WTC11 (cell line): ENCODE results near the gene TJAP1.

Experiments
- ATF6 ChIP-seq: sonication (generic); formaldehyde crosslinking; IDR thresholded peaks from 2 replicates; pipeline ENCODE4 v1.8.1; 2023; ENCODE audit warnings: mild to moderate bottlenecking, missing genetic modification reagents
- CREM ChIP-seq: sonication (generic); formaldehyde crosslinking; IDR thresholded peaks from 2 replicates; pipeline ENCODE4 v1.8.1; 2022; ENCODE audit warnings: mild to moderate bottlenecking, missing genetic modification reagents, moderate library complexity
- CTCF ChIP-seq: fragments of 200-600 bp; IDR thresholded peaks from 2 replicates; pipeline ENCODE4 v1.8.0; 2022; ENCODE audit warnings: antibody characterized with exemption
- ETV6 ChIP-seq: sonication (generic); formaldehyde crosslinking; IDR thresholded peaks from 2 replicates; pipeline ENCODE4 v1.8.1; 2022; ENCODE audit warnings: mild to moderate bottlenecking, missing genetic modification reagents
- SP1 ChIP-seq: sonication (generic); formaldehyde crosslinking; conservative IDR thresholded peaks from 2 replicates; pipeline ENCODE4 v1.8.1; 2022; ENCODE audit warnings: missing genetic modification reagents
- ZNF232 ChIP-seq: sonication (generic); formaldehyde crosslinking; IDR thresholded peaks from 2 replicates; pipeline ENCODE4 v1.8.0; 2022; ENCODE audit warnings: mild to moderate bottlenecking, missing genetic modification reagents

- no peak for TF ChIP-seq ATF6 (CRISPR knock-in tag)
- no peak for TF ChIP-seq SP1 (CRISPR knock-in tag)
- TF ChIP-seq CTCF = peak; percentile 90
- no peak for TF ChIP-seq ETV6
- TF ChIP-seq ZNF232 (CRISPR knock-in tag) = no peak
- TF ChIP-seq CREM = no peak
Observed at GRCh38 chr6:43454290-43454695, 23.1 kb upstream of the TJAP1 start.
